HepG2 (cell line): ENCODE results near the gene KIAA0232. TPM values are rescaled to one million over a fixed set of nuclear protein-coding genes. Genes with fewer than 3 reads are reported as not detected.

Source experiments
- BATF2 ChIP-seq: sonication (generic); formaldehyde crosslinking; IDR thresholded peaks from 2 replicates; pipeline ENCODE4 v1.8.0; 2022; ENCODE audit warnings: mild to moderate bottlenecking, missing genetic modification reagents, moderate library complexity
- CEBPB ChIP-seq: IDR thresholded peaks from 2 replicates; pipeline ENCODE4 v1.6.1; 2011; ENCODE audit warnings: low read depth, low read length, improper control_type of control experiment, borderline replicate concordance
- E2F5 ChIP-seq: sonication (generic); formaldehyde crosslinking; conservative IDR thresholded peaks from 2 replicates; pipeline ENCODE4 v1.4.0; 2020; ENCODE audit warnings: missing genetic modification reagents
- GMEB1 ChIP-seq: sonication (generic); formaldehyde crosslinking; IDR thresholded peaks from 2 replicates; pipeline ENCODE4 v1.5.1; 2020; ENCODE audit warnings: missing genetic modification reagents, mild to moderate bottlenecking, borderline replicate concordance
- KLF11 ChIP-seq: IDR thresholded peaks from 2 replicates; pipeline ENCODE4 v1.6.1; 2016; ENCODE audit warnings: missing compliant biosample characterization
- KLF12 ChIP-seq: sonication (generic); formaldehyde crosslinking; IDR thresholded peaks from 2 replicates; pipeline ENCODE4 v1.4.0; 2020; ENCODE audit warnings: missing genetic modification reagents, borderline replicate concordance
- RFX3 ChIP-seq: IDR thresholded peaks from 2 replicates; pipeline ENCODE4 v1.6.1; 2016; ENCODE audit warnings: missing biosample characterization, missing genetic modification reagents
- TBL1XR1 ChIP-seq: fragments of 150-350 bp; IDR thresholded peaks from 2 replicates; pipeline ENCODE4 v1.6.1; 2014; ENCODE audit warnings: borderline replicate concordance, low read length; ENCODE audit not compliant: partially characterized antibody
- TBX2 ChIP-seq: sonication (generic); formaldehyde crosslinking; IDR thresholded peaks from 2 replicates; pipeline ENCODE4 v1.5.0; 2020; ENCODE audit warnings: missing genetic modification reagents, mild to moderate bottlenecking, borderline replicate concordance
- TFE3 ChIP-seq: IDR thresholded peaks from 2 replicates; pipeline ENCODE4 v1.6.1; 2016
- YEATS4 ChIP-seq: sonication (generic); formaldehyde crosslinking; IDR thresholded peaks from 2 replicates; pipeline ENCODE4 v1.4.0; 2020; ENCODE audit warnings: missing genetic modification reagents, borderline replicate concordance
- ZBTB33 ChIP-seq: sonication (generic); formaldehyde crosslinking; IDR thresholded peaks from 2 replicates; pipeline ENCODE4 v1.4.0; 2020; ENCODE audit warnings: missing genetic modification reagents
- ZBTB8A ChIP-seq: sonication (generic); formaldehyde crosslinking; IDR thresholded peaks from 2 replicates; pipeline ENCODE4 v1.4.0; 2020; ENCODE audit warnings: mild to moderate bottlenecking, low read depth, missing genetic modification reagents, borderline replicate concordance
- ZFP62 ChIP-seq: sonication (generic); formaldehyde crosslinking; IDR thresholded peaks from 2 replicates; pipeline ENCODE4 v1.4.0; 2020; ENCODE audit warnings: missing genetic modification reagents
- ZNF501 ChIP-seq: sonication (generic); formaldehyde crosslinking; IDR thresholded peaks from 2 replicates; pipeline ENCODE4 v1.5.1; 2020; ENCODE audit warnings: mild to moderate bottlenecking, moderate library complexity, missing genetic modification reagents
- ZNF557 ChIP-seq: sonication (generic); formaldehyde crosslinking; IDR thresholded peaks from 2 replicates; pipeline ENCODE4 v1.4.0; 2020; ENCODE audit warnings: missing genetic modification reagents
- ZNF569 ChIP-seq: sonication (generic); formaldehyde crosslinking; IDR thresholded peaks from 2 replicates; pipeline ENCODE4 v1.5.0; 2020; ENCODE audit warnings: mild to moderate bottlenecking, missing genetic modification reagents, moderate library complexity, borderline replicate concordance
- ZNF629 ChIP-seq: sonication (generic); formaldehyde crosslinking; conservative IDR thresholded peaks from 2 replicates; pipeline ENCODE4 v1.5.0; 2020; ENCODE audit warnings: missing genetic modification reagents
- polyA plus RNA-seq, 8 experiments: library from polyadenylated mRNA; depleted of rRNA in 3 of 8; stranded (reverse) in 7 of 8; unstranded in 1 of 8; fragments of >200 nt; fragmentation: Illumina TruSeq in 4 of 8; extraction: Trizol in 4 of 8; gene quantifications; 2 replicates each; pipeline versions ENCODE4 v1.2.1 to v1.2.3, GENCODE V29; 2011 to 2016; ENCODE audit warnings: low read depth in 4 of 8, missing spikeins in 1 of 8, mixed read lengths in 1 of 8; ENCODE audit not compliant: insufficient read depth in 1 of 8
- total RNA-seq, 5 experiments: library from RNA; depleted of rRNA; stranded (reverse); fragments of >200 nt; fragmentation: Illumina TruSeq; extraction: Trizol; gene quantifications; 2 replicates each; pipeline ENCODE4 v1.2.3, GENCODE V29; 2016; ENCODE audit warnings: low read depth in 1 of 5
- TF ChIP-seq, protein P1 (sequence below): sonication (generic); formaldehyde crosslinking; IDR thresholded peaks from 2 replicates; pipeline ENCODE4 v1.4.0; 2020; ENCODE audit warnings: low read depth, missing genetic modification reagents

Gene KIAA0232
- total and polyA plus RNA-seq, 2 of the 13 experiments (the other 11 are each of a cell fraction or from before 2014, with no cell fraction given): 7.8 to 17.1 TPM

DNA sequence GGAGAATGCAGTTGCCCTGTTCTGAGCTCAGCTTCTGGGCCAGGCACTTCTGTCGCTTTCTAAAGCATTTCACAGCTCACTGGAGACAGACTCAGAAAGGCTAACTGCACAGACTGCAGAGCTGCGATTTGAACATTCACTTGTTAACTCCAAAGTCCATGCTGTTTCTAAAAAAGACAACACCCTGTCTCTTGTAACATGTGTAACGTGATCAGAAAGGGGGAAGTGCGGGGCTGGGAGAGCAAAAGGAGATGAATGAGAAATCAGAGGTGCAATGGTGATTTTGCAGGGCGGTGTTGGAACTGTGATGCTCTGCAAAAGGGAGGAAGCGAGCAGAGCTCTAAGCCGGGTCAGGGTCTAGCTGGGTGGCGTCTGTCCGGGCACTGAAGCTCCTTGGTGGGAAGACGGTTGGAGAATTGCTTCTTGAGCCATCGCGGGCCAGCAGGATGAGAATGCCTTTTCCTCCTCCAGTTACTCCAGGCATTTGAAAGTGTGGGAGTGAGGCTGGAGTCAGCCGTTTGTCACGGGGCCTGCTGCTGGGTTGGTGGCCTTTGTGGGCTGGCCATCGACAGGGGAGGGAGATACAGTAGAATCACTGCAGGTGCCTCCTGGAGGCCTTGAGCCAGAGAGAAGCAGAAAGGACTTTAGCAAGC, 147.4 kb downstream of the KIAA0232 start (continued):
- TF ChIP-seq ZNF569 (no peak), CEBPB (no peak), ZBTB33 (no peak; the same call in 1 of the 2 replicates), ZNF629 (no peak), KLF12 (CRISPR knock-in tag) (no peak), GMEB1 (no peak), ZNF557 (no peak), ZNF501 (CRISPR knock-in tag) (peak; percentile 78), ZFP62 (CRISPR knock-in tag) (no peak), TFE3 (peak; percentile 40; the same call in 1 of the 2 replicates), KLF11 (CRISPR knock-in tag) (no peak), YEATS4 (no peak), ZBTB8A (CRISPR knock-in tag) (no peak), TBX2 (peak; percentile 59; the same call in 1 of the 2 replicates), RFX3 (CRISPR knock-in tag) (no peak), BATF2 (CRISPR knock-in tag) (no peak), E2F5 (CRISPR knock-in tag) (no peak), TBL1XR1 (no peak)
- TF ChIP-seq, protein P1, sequence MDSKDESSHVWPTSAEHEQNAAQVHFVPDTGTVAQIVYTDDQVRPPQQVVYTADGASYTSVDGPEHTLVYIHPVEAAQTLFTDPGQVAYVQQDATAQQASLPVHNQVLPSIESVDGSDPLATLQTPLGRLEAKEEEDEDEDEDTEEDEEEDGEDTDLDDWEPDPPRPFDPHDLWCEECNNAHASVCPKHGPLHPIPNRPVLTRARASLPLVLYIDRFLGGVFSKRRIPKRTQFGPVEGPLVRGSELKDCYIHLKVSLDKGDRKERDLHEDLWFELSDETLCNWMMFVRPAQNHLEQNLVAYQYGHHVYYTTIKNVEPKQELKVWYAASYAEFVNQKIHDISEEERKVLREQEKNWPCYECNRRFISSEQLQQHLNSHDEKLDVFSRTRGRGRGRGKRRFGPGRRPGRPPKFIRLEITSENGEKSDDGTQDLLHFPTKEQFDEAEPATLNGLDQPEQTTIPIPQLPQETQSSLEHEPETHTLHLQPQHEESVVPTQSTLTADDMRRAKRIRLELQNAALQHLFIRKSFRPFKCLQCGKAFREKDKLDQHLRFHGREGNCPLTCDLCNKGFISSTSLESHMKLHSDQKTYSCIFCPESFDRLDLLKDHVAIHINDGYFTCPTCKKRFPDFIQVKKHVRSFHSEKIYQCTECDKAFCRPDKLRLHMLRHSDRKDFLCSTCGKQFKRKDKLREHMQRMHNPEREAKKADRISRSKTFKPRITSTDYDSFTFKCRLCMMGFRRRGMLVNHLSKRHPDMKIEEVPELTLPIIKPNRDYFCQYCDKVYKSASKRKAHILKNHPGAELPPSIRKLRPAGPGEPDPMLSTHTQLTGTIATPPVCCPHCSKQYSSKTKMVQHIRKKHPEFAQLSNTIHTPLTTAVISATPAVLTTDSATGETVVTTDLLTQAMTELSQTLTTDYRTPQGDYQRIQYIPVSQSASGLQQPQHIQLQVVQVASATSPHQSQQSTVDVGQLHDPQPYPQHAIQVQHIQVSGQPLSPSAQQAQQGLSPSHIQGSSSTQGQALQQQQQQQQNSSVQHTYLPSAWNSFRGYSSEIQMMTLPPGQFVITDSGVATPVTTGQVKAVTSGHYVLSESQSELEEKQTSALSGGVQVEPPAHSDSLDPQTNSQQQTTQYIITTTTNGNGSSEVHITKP (CRISPR knock-in tag): no peak
